GM19043 (cell line): ENCODE data around the gene CD34.

Source experiments
- ATAC-seq: cut with Tn5 transposase; IDR thresholded peaks from one replicate; pipeline ENCODE4 v1.9.1; 2021; ENCODE audit warnings: low read depth; ENCODE audit not compliant: unreplicated experiment

CD34 gene

GRCh38 chr1:207901041-207901653 lies 9.8 kb downstream of the CD34 start:
- no peak for ATAC-seq

- no peak for ATAC-seq
These were observed 12.1 kb downstream of the CD34 start for GRCh38 chr1:207898836-207899235.

- ATAC-seq, result no peak
These were observed 12.7 kb downstream of the CD34 start for GRCh38 chr1:207898260-207898659.

GRCh38 chr1:207897188-207897587 lies 13.7 kb downstream of the CD34 start:
- no peak for ATAC-seq

GRCh38 chr1:207896547-207896946 lies 14.4 kb downstream of the CD34 start:
- no peak for ATAC-seq

- no peak for ATAC-seq
These were observed 16.2 kb downstream of the CD34 start for GRCh38 chr1:207894704-207895103.

GRCh38 chr1:207893737-207894582 lies 17.0 kb downstream of the CD34 start:
- no peak for ATAC-seq

GRCh38 chr1:207892764-207893163 lies 18.2 kb downstream of the CD34 start:
- no peak for ATAC-seq

GRCh38 chr1:207891148-207891547 lies 19.8 kb downstream of the CD34 start:
- no peak for ATAC-seq

- no peak for ATAC-seq
These were observed 20.7 kb downstream of the CD34 start for GRCh38 chr1:207890136-207890738.

- no peak for ATAC-seq
These were observed 22.3 kb downstream of the CD34 start for GRCh38 chr1:207888652-207889051.

- ATAC-seq, result no peak
These were observed 23.3 kb downstream of the CD34 start for GRCh38 chr1:207887542-207888201.

- no peak for ATAC-seq
These were observed 24.7 kb downstream of the CD34 start for GRCh38 chr1:207886227-207886626.

GRCh38 chr1:207885129-207886032 lies 25.5 kb downstream of the CD34 start:
- ATAC-seq, result peak; percentile 54

GRCh38 chr1:207884266-207885029 lies 26.5 kb downstream of the CD34 start:
- ATAC-seq, result no peak

GRCh38 chr1:207883660-207884250 lies 27.2 kb downstream of the CD34 start:
- no peak for ATAC-seq

GRCh38 chr1:207883104-207883651 lies 27.7 kb downstream of the CD34 start:
- ATAC-seq, result peak; percentile 52

GRCh38 chr1:207882692-207883091 lies 28.2 kb downstream of the CD34 start:
- ATAC-seq, result peak; percentile 6

GRCh38 chr1:207878939-207879338 lies 32.0 kb downstream of the CD34 start:
- no peak for ATAC-seq
